NOMO-1 (cell line): ENCODE data around the gene DAG1.
A peak's percentile ranks its signal among the peaks of the same experiment; 100 is the strongest.

Experiments
- DNase-seq, 2 experiments: peaks; one replicate each; lab custom pipeline; 2025; ENCODE audit not compliant: unreplicated experiment in 2 of 2; lab: John Stamatoyannopoulos, UW

DAG1 gene

GRCh38 chr3:49469936-49470713 lies at the start of gene DAG1:
Gene DAG1 (plus strand): TSS chr3:49470267. CDS start chr3:49510535, 40,268 bp downstream.
- peak; percentile 95 to 99 for DNase-seq

- no peak for DNase-seq
Observed at GRCh38 chr3:49421890-49422378, 48.1 kb upstream of the DAG1 start.

- no peak for DNase-seq
Observed at GRCh38 chr3:49422379-49423248, 47.5 kb upstream of the DAG1 start, which contains the start of gene AMT. Gene AMT (minus strand): TSS chr3:49422473. CDS start chr3:49422450, 23 bp downstream.

GRCh38 chr3:49424816-49425215 lies 45.3 kb upstream of the DAG1 start:
- no peak for DNase-seq

- DNase-seq = no peak
Observed at GRCh38 chr3:49427586-49427985, 42.5 kb upstream of the DAG1 start.

- peak; percentile 30 to 48 for DNase-seq
Observed at GRCh38 chr3:49428752-49429080, 41.4 kb upstream of the DAG1 start.

- DNase-seq = no peak
Observed at GRCh38 chr3:49434731-49435130, 35.3 kb upstream of the DAG1 start.

- no peak for DNase-seq
Observed at GRCh38 chr3:49445391-49445790, 24.7 kb upstream of the DAG1 start.

- no peak for DNase-seq
Observed at GRCh38 chr3:49453621-49454020, 16.4 kb upstream of the DAG1 start.

- no peak for DNase-seq
Observed at GRCh38 chr3:49454458-49454857, 15.6 kb upstream of the DAG1 start.

GRCh38 chr3:49454898-49455681 lies 15.0 kb upstream of the DAG1 start:
- no peak for DNase-seq

GRCh38 chr3:49456466-49456865 lies 13.6 kb upstream of the DAG1 start:
- no peak for DNase-seq

GRCh38 chr3:49460188-49460890 lies 9.7 kb upstream of the DAG1 start:
- DNase-seq = no peak

GRCh38 chr3:49460956-49461355 lies 9.1 kb upstream of the DAG1 start:
- no peak for DNase-seq

- DNase-seq = no peak
Observed at GRCh38 chr3:49461443-49462171, 8.5 kb upstream of the DAG1 start.

- no peak for DNase-seq
Observed at GRCh38 chr3:49462222-49462621, 7.8 kb upstream of the DAG1 start.

- DNase-seq = peak in 1 of 2 experiments; percentile 1
Observed at GRCh38 chr3:49465270-49466034, 4.6 kb upstream of the DAG1 start.

GRCh38 chr3:49466085-49466484 lies 4.0 kb upstream of the DAG1 start:
- no peak for DNase-seq
